Breast epithelium (tissue), 4 donors: ENCODE data around the gene HOXB6. TPM values are rescaled to one million over a fixed set of nuclear protein-coding genes. Genes with fewer than 3 reads are reported as not detected.

Experiments used
- DNase-seq, 2 donors: peaks; one replicate each; pipeline ENCODE4 v3.0.0-alpha.2; 2019; ENCODE audit warnings: low spot score in 2 of 2
- H3K27ac ChIP-seq, 2 donors: fragments of 200-600 bp; sonication (generic) in 1 of 2; one replicate each; pipeline ENCODE4 v1.5.1; 2016 to 2019; ENCODE audit warnings: mild to moderate bottlenecking in 1 of 2
- H3K27me3 ChIP-seq, 2 donors: fragments of 200-600 bp; sonication (generic) in 1 of 2; one replicate each; pipeline versions ENCODE4 v1.5.1 to v1.6.0; 2017 to 2019; ENCODE audit warnings: control low read depth in 1 of 2, mild to moderate bottlenecking in 1 of 2
- H3K36me3 ChIP-seq: fragments of 200-600 bp; one replicate; pipeline ENCODE4 v1.5.1; 2019
- H3K4me1 ChIP-seq, 2 donors: fragments of 200-600 bp; sonication (generic); one replicate each; pipeline ENCODE4 v1.5.1; 2016 to 2019; ENCODE audit warnings: control low read depth in 1 of 2
- H3K4me3 ChIP-seq, 3 donors: fragments of 200-600 bp; sonication (generic); 1 replicate in 2 of 3; 2 replicates in 1 of 3; pipeline ENCODE4 v1.5.1; 2016 to 2019; ENCODE audit warnings: mild to moderate bottlenecking in 3 of 3, moderate library complexity in 2 of 3
- H3K9me3 ChIP-seq, 2 donors: fragments of 200-600 bp; sonication (generic) in 1 of 2; one replicate each; pipeline ENCODE4 v1.5.1; 2016 to 2019; ENCODE audit warnings: control low read depth in 1 of 2
- CTCF ChIP-seq, 3 donors: fragments of 450-650 bp; IDR thresholded peaks; one replicate each; pipeline ENCODE4 v1.5.1; 2016 to 2017; ENCODE audit warnings: antibody characterized with exemption in 3 of 3, mild to moderate bottlenecking in 3 of 3, moderate library complexity in 3 of 3
- POLR2A ChIP-seq: fragments of 450-650 bp; IDR thresholded peaks from one replicate; pipeline ENCODE4 v1.6.1; 2016; ENCODE audit warnings: antibody characterized with exemption, mild to moderate bottlenecking, moderate library complexity
- POLR2AphosphoS5 ChIP-seq, 3 donors: sonication (generic); formaldehyde crosslinking; IDR thresholded peaks; one replicate each; pipeline ENCODE4 v1.6.1; 2017; ENCODE audit warnings: antibody characterized with exemption in 3 of 3
- intact Hi-C: fragments of 100-400 bp; cut with DNase I; formaldehyde crosslinking; loops from one replicate; pipeline ENCODE4 v1.15.1; 2023; ENCODE audit warnings: low total_unique reads
- total RNA-seq, 3 donors: library from RNA; depleted of rRNA; stranded (reverse); fragments of >200 nt; gene quantifications; one replicate each; pipeline ENCODE4 v1.1.0, GENCODE V29; 2016

Gene HOXB6
- total RNA-seq, 3 donors from 2014 or later, result 1.0 to 24.9 (median 18.2) TPM

GRCh38 chr17:48555258-48556228, 49.2 kb downstream of the HOXB6 start:
- Histone ChIP-seq H3K4me3 (peak overlapping the region; percentile 34 to 68 (median 51)), H3K27ac (peak overlapping the region; percentile 78 to 93)
- no peak for DNase-seq

DNA sequence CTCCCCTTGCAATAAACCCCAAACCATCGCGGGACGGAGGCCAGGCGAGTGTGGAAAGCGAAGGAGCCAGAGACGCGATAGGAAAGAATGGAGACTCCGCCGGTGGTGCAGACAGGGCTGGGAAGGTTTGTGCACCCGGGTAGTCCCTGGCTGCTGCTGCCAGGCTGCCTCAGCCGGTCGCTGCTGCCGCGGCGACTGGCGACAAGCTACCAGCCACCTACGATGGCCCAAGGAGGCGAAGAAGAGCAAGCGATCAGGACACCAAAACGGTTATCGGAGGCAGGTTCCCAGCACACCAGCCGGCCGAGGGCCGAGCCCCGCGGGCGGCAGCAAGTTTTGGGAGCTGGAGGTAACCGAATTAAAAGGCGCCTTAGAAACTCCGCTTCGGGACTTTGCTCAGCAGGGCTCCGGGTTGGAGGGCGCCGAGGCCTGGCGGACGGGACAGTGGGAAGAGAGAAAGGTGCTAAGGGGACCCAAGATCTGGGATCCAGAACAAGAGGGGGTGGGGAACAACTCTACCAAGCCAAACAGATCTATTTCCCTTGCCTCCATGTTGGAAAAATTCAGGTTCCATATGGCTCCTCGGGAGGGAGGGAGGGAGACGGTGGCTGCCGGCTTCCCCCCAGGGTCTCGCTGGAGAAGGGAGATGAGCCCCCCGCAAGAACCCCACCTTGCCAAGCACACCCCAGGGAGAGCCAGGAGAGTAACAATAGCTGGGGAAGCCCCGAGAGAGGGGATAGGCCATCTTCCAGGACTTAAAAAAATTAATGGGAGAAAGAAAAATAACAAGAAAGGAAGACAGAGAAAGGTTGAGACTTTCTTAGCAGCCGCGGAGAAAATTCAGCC, 50.2 kb downstream of the HOXB6 start:
- H3K36me3 ChIP-seq, result no peaks in the 10 kb centered on the region
- peak overlapping the region; percentile 78 to 93 for H3K27ac ChIP-seq
- DNase-seq, result no peak
- H3K27me3 ChIP-seq, result peaks cover 0 to 3% of the 10 kb centered on the region in 2 donors
- no peak for TF ChIP-seq CTCF (IDR thresholded peaks at IDR 0.05)
- TF ChIP-seq POLR2A, result no peak
- no peak for TF ChIP-seq POLR2AphosphoS5 (IDR thresholded peaks at IDR 0.05)
- no peaks in the 10 kb centered on the region for H3K4me1 ChIP-seq
- intact Hi-C loops, result no loop called here
- H3K9me3 ChIP-seq, result no peaks in the 10 kb centered on the region
- peak overlapping the region; percentile 34 to 68 (median 51) for H3K4me3 ChIP-seq

More at GRCh38 chr17:48555258-48556228, 49.2 kb downstream of the HOXB6 start:
- no peaks in the 10 kb centered on the region for H3K36me3 ChIP-seq
- H3K9me3 ChIP-seq, result no peaks in the 10 kb centered on the region
- peak; percentile 20 to 53 (median 51) for TF ChIP-seq CTCF (IDR thresholded peaks at IDR 0.05)
- peak; percentile 29 for TF ChIP-seq POLR2A
- no peak for TF ChIP-seq POLR2AphosphoS5 (IDR thresholded peaks at IDR 0.05)
- intact Hi-C loops, result no loop called here
- peaks cover 0 to 2% of the 10 kb centered on the region in 2 donors for H3K27me3 ChIP-seq
- H3K4me1 ChIP-seq, result no peaks in the 10 kb centered on the region

DNA sequence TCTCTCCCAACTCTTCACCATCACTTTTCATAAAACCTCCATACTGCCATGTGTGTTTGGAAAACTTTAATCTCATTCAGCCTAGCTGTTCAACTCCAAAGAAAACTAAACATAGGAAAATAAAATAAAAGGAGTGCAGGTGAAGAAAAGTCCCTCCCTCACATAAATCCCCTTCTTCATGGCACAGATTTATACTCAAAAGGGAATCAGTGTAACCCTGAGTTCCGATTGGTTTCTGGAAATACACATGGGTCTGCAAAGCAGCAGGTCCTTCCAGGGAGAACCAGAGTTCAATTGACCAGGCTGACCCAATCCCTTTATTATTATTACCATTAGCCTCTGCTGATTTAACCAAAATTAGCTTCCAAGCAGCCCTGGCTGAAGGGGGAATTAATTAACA, 51.0 kb downstream of the HOXB6 start:
- Histone ChIP-seq H3K9me3 (no peaks in the 10 kb centered on the region), H3K27me3 (peaks cover 0 to 3% of the 10 kb centered on the region in 2 donors), H3K4me1 (no peaks in the 10 kb centered on the region), H3K27ac (peak overlapping the region; percentile 78 to 93), H3K4me3 (peak overlapping the region in 2 of 3 donors; percentile 51 to 68), H3K36me3 (no peaks in the 10 kb centered on the region)
- no peak for TF ChIP-seq POLR2A
- TF ChIP-seq CTCF (IDR thresholded peaks at IDR 0.05), result no peak
- no peak for TF ChIP-seq POLR2AphosphoS5 (IDR thresholded peaks at IDR 0.05)
- no peak for DNase-seq
- intact Hi-C loops, result no loop called here

- H3K4me3 ChIP-seq, result peak overlapping the region in 2 of 3 donors; percentile 12 to 26
- DNase-seq, result no peak
- no peaks in the 10 kb centered on the region for H3K36me3 ChIP-seq
- intact Hi-C loops, result no loop called here
- peaks cover 0 to 3% of the 10 kb centered on the region in 2 donors for H3K27me3 ChIP-seq
- no peak for TF ChIP-seq POLR2A
- no peak for TF ChIP-seq CTCF (IDR thresholded peaks at IDR 0.05)
- no peak for TF ChIP-seq POLR2AphosphoS5 (IDR thresholded peaks at IDR 0.05)
- peak overlapping the region; percentile 23 to 74 for H3K27ac ChIP-seq
- H3K4me1 ChIP-seq, result no peaks in the 10 kb centered on the region
- H3K9me3 ChIP-seq, result no peaks in the 10 kb centered on the region
Observed at GRCh38 chr17:48553190-48553547, 51.6 kb downstream of the HOXB6 start.
